HG02588 (cell line): ENCODE measurements around the gene LIG3.
"Not testable (repeated sequence)": the region's sequence is repeated elsewhere in the genome, so short reads cannot be mapped to it uniquely, and the experiment has no call there.

ENCODE experiments used
- ATAC-seq: cut with Tn5 transposase; IDR thresholded peaks from one replicate; pipeline ENCODE4 v1.9.1; 2021; ENCODE audit warnings: mild to moderate bottlenecking, moderate library complexity; ENCODE audit not compliant: unreplicated experiment

LIG3 gene

DNA sequence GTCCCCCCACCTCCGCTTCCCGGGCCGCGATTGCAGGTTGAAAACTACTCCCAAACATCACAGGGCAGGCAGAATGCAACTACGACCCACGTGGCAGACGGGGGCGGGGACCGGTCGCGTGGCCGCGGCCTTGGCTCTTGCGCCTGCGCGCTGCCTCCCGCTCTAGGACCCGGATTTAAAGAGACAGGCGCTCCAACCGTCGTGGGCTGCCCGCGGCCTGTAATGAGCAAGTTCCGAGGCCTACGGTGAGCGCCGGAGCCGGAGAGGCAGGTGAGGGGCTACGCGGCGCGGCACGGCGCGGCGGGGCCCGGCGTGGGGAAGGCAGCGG lies at the start of gene LIG3:
Gene LIG3, plus strand, starts transcription at position 160 of the 328 bp plus-strand sequence. CDS start 2,494 bp downstream, outside the sequence.
- ATAC-seq: peak; percentile 88

DNA sequence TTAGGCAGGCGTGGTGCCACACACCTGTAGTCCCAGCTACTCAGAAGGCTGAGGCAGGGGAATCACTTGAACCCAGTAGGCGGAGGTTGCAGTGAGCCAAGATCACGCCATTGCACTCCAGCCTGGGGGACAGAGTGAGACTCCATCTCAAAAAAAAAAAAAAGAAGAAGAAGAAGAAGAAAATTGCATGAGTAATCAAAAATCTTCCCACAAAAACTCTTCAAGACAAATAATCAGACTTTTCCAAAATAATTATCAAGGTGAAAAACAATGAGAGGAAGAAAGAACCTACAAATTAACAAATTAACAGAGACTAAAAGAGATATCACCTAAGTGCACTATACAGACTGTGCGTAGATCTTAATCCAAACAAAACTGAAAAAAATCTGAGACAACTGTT lies 29.5 kb upstream of the LIG3 start:
- not testable (repeated sequence) for ATAC-seq

DNA sequence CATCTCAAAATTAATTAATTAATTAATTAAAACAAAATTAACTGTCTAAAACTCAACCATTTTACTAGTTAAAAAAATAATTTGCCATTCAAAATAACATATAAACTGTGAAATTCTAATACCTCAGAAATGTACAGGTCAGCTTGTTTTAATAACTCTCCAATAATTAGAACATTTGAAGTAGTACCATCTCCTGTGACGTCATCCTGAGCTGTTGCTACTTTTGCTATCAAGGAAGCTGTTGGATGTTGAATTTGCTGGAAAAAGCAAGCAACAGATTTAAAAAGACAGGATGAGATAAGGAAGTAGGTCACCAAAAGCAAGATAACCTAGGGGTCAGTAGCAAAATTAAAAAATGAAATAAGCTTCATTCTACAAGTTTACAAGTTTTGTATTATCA lies 21.9 kb upstream of the LIG3 start:
- ATAC-seq: no peak

DNA sequence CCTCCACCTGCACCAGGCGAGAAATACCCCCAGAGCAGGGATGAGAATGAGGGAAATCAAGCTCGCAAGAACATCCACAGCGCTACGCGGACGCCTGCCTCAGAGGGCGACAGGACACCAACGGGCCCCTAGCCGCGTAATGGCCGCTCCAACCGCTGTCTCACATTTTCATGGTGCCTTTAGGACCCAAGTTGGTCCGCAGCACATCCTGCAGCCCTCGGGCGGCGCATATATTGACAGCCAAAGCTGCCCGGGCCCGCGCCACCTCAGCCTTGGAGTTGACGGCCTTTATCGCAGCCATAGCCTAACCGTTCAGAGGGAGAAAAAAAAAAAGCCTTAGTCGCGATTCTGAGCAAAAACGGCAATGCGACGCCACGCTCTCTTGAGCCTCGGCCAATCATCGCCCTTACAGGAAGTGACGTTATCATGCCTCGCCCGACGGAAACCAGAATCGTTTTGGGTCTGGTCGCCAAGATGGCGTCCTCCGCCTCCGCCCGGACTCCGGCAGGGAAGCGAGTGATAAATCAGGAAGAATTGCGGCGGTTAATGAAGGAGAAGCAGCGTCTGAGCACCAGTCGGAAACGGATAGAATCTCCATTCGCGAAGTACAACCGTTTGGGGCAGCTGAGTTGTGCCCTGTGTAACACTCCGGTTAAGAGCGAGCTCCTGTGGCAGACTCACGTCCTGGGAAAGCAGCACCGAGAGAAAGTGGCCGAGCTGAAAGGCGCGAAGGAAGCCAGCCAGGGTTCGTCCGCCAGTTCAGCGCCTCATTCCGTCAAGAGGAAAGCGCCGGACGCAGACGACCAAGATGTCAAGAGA lies 19.0 kb upstream of the LIG3 start, which contains the start of the genes CCT6B and ZNF830:
Gene CCT6B, minus strand, starts transcription at position 368 of the 819 bp plus-strand sequence. Its CDS starts 67 bp downstream, at position 301.
Gene ZNF830, plus strand, starts transcription at position 448 of the 819 bp plus-strand sequence. Its CDS starts 27 bp downstream, at position 475.
- ATAC-seq: peak; percentile 88

DNA sequence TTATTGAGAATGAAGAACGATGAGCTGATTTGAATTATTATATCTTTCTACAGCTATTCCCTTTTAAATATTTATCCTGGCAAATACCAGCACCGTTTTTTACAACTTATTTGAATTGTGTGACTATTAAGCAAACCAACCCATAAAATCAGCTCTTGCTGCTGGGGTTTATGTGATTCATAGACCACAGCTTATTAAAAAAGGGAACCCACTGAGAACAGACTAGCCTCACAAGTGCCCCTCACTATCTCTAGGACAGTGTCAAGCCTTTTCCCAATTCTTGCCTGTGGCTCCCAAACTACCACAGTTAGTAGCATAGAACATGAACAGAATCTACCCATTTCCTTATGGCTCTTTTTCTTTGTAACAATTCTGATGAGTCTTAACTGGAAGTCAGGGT lies 6.1 kb upstream of the LIG3 start:
- no peak for ATAC-seq

DNA sequence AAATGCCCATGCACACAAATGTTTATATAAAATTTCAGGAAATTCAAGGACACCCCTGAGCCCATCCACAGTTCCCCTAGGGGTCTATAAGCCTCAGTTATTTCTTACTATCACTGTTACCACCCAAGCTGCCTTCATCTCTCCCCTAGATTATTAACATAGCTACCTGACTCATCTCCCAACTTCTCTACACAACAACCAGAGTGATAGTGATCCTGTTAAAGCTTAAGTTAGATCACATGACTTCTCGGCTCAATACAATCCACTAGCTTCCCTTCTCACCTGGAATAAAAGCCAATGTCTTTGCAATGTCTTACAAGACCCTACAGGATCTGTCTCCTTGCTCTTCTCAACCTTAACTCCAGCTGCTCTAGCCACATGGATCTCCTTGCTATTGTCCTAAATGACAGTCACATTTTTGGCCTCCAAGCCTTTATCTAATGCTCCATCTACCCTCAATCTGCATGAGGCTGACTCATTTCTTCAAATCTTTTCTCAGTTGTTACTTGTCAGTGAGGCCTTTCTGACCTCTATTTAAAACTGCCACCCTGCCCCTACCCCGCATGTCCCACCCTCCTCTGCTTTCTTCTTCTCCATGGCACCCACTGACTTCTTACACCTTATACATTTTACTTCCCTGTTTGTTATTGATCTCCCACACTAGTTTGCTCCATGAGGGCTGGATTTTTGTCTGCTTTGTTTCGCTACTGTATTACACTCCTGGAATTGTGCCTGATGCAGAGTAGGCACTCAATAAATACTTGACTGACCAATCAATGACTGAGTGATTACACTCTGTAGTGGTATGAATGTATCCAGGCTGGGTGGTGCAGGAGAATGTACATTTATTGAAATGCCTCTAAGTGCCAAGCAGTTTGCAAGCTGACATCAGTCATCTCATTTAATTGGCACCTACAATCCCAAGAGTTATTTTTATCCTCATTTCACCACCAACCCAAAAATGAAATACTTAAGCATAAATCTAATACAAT lies 5.2 kb upstream of the LIG3 start:
- no peak for ATAC-seq

DNA sequence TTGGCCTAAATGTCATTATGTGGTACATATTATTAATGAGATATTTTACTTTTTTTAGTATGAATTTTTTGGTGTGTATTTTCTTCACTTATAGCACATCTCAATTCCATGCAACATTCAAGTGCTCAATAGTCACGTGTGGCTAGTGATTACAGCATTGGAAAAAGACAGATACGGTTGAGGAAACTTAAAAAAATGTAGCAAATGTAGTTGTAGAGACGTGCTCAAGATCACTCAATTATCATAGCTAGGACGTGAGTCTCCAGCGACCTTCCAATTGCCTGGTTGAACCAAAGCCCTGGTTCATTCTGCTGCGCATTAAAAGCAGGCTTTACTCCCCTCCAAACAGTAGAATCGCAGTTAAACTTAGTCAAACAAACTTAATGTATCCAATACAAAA lies 1.2 kb upstream of the LIG3 start:
- no peak for ATAC-seq

DNA sequence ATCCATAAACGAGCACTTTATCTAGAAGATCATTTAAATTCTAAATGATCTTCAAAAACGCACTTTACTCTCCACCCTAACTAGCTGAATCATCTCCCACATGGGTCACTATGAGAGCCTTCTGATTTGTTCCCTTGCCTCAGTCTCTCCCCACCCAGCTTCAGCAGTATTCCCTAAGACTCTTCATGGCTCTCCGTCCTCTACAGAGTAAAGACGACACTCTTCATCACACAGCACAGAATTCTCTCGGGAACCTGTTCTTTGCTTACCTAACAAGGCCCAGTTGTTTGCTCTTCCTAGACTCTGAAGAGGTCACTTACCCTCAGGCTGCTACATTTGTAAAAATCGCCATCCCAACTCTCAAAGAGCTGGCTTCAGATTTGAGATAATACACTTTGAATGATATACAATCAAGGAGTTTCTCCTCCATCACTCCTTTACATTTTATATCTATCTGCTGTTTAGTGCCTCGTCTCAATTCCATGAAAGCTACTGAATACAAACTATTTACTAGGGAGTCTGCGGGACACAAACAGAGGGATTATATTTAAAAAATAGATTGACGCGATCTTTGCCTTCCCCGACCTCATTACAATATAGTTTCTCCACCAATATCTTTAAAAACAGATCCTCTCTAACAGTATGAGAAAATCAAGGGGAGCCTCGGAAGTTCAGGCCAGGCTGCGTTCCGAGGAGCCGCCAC lies 511 bp upstream of the LIG3 start:
- no peak for ATAC-seq

DNA sequence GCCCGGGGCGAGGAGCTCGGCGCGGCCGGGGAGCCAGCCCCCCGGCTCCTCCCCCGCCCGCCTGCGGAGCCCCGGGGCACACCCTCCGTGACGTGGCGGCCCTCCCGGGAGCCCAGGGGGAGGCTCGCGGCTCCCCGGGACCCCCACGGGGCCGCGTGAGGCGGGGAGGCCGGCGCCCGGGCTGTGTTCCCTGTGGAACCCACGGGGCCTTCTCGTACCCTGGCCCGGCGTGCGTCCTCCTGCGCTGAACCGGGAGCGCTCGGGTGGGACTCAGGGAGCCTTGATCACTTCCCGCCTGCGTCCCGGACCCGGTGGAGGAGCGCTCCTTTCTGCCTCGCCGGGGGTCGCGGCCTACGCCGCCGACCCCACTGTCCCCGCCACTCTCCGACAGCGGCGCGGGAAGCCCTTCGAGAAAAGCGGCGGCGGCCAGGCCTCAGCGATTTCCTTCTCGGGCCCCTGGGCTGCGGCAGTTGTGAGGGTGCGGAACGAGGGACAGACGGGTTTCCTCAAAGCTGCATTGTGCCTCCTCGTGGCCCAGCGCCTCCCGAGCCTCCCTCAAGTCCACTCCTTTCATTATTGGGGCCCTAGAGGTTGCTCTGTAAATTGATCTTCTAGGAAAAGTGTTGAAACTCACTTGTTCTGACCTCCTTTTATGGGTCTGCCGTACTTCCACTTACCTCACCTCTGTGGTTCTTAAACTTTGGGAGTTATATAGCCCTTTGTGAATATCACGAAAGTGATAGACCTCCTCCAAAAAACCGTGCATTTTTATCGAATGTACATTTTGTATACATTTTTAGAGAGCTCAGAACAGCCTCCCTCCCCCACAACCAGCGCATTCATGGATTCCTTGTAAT lies 597 bp downstream of the LIG3 start:
- peak; percentile 77 for ATAC-seq

DNA sequence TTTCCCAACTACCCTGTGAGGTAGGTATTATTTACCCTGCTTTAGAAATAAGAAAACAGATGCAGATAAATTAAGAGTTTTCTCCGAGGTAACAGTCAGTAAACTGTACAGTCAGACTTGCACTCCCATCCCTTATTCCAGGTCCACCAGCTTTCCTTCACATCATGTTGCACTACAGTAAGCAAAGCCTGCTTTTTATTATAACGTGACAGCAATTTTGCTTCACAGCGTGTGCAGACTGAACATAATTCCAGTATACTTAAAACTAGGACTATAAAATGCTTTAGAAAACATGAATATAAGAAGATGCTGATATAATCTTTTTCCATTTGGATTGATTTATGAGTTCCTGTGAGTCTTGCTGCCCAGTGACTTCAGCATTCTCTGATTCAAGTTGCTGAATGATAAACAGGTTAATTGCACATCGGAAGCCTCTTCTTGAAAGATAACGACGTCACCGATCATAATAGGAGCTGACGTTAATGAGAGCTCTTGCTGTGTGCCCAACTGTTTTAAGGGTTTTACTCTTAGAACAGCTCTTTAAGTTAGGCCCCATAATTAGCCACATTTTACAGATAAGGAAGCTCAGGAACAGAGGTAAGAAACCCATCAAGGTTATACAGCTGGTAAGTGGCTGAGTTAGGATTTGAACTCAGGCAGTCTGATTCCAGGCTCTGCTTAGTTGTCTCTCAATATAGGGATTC lies 1.4 kb downstream of the LIG3 start:
- ATAC-seq: no peak

DNA sequence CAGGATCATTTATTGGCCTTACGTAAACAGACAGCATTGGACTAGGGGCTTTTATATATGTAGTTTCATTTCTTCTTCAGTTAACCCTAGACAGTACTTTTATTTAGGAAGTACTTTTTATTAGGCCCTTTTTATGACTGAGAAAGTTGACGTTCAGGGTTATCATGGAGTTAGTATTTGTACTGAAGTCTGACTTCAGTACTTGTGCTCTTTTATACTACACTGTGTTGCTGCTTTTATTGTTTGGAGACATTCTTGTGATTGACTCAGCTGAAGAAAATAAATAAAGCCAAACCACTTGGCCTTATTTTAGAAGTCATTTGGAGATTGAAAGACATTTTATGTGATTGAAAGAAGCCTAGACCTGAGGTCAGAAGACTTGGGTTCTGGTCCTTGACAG lies 6.9 kb downstream of the LIG3 start:
- ATAC-seq: no peak

DNA sequence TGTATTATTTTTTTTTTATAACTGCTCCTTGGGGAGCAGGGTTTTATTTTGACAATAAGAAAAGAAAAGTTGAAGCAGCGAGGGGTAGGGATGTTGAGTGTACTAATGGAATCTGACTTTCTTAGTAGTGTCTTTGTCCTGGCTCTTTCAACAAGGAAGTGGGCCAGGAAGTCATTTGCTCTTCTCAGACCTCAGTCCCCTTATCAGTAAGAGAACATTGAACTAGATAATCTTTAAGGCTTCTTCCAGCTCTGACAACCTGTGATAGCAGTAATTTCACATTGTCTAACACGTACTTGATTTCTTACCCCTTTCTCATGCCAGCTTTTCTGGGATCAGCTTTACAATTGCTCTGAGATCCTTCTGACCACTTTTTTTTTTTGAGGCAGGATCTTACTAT lies 8.3 kb downstream of the LIG3 start:
- ATAC-seq: no peak

DNA sequence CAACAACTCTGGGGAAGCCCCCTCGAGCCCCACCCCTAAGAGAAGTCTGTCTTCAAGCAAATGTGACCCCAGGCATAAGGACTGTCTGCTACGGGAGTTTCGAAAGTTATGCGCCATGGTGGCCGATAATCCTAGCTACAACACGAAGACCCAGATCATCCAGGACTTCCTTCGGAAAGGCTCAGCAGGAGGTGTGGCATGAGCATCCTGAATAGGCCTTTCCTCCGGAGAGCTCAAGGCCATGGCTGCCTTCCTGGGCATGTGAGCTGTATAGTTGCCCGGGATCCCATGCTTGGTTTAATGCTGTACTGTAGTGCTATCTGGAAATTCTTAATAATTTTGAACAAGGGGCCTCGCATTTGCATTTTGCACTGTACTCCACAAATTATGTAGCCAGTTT lies 9.2 kb downstream of the LIG3 start:
- ATAC-seq: no peak

DNA sequence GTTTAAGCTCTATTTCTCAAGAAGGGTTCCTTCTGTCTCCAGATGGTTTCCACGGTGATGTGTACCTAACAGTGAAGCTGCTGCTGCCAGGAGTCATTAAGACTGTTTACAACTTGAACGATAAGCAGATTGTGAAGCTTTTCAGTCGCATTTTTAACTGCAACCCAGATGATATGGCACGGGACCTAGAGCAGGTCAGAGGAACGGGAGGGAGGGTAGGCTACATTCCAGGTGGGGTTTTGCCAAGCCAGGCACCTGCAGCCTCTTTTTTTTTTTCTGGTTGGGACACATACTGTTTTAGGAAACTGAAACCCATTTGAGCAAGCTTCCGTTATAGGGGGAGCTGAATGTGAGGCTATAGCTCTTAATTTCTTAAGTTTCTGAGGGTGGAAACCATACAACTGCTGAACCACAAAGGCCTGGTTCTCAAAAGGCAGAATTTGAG lies 10.6 kb downstream of the LIG3 start:
- ATAC-seq: no peak

DNA sequence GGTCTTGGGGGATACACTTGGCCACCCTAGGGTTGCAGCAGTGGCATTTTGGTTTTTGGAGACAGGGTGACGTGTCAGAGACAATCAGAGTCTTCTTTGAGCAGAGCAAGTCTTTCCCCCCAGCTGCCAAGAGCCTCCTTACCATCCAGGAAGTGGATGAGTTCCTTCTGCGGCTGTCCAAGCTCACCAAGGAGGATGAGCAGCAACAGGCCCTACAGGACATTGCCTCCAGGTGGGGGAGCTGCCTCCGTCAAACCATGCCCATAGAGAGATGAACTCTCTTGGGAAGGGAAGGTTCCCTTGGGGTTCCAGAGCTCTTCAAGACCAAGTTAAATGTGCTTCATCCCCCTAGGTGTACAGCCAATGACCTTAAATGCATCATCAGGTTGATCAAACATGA lies 11.3 kb downstream of the LIG3 start:
- ATAC-seq: no peak

DNA sequence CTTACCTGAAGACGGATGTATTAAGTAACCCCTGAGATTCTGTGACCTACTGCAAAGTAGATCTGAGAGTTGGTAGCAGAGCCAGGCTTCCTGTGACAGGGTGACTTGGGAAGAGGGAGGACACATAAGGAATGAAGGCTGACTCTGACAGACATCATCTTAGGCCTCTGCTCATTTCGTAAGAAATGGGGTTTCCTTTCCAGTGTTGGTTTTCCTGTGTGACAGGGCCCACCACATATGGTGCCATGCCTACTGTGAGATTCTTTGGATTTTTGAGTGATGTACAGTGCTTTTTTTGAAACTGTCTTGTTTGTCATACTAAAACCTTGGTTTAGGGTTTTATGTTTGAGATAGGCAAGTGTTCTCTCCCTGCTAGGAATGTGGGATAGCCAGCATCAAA lies 12.7 kb downstream of the LIG3 start:
- no peak for ATAC-seq

DNA sequence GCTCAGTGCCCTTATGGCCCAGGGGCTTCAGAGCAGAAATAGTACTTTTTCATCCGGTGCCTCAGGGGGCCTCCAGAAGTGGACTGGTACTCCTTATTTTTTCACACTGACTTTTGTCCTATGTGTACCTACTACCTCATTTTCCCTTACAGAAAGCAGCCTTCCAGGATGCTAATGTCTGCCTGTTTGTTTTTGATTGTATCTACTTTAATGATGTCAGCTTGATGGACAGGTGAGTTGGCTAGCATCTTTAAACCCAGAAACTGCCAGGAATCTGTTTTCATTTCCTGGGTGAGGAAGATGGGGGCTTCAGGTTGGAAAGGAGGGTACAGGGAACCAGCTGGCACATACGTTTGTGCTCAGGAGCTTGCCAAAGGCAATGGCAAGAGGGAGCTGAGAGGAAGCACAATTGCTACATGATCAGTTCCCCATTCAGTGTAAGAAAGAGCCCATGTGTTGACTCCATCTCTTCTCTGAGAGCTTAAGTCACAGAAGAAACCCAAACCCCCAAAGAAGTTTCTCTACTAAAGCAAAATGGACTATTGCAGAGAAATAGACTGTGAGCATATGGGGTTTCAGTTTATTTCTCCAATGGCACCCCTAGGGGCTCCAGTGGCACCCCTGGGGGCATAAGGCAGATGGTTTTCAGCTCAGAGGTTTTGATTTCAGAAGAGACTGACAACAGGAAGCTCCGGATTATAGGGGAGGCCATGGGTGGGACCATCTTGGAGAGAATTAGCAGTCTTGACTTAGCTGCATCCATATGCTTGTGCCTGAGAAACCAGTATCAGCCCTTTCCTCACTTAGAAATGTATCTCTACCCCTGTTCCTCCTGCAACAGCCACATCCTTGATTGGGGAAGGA lies 16.3 kb downstream of the LIG3 start:
- ATAC-seq: no peak

DNA sequence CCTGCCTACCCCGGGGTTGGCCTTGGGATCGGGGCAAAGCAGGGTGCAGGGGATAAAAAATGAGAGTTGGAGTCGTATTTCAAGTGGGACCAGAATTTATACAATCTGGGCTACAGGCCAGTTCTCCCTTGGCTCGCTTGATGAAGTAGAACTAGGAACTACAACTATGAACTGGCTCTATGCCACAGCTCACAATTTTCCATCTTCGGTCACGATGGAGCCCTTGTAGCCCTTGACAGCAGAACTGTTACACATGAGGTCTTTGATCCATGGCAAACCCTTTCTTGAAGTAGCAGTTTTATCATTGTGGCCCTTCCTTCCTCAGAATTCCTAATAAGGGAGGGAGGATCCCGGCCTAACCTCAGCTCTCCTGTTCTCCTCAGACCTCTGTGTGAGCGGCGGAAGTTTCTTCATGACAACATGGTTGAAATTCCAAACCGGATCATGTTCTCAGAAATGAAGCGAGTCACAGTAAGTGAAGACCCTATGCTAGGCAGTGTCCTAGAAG lies 17.1 kb downstream of the LIG3 start:
- no peak for ATAC-seq
